GM19193 (cell line): Measurements from ENCODE around the gene ABR.

Experiments used
- POLR2A ChIP-seq: IDR thresholded peaks from 4 replicates; pipeline ENCODE4 v1.6.1; 2011; ENCODE audit not compliant: insufficient read depth, insufficient read length; ENCODE audit errors: extremely low read depth

ABR gene

DNA sequence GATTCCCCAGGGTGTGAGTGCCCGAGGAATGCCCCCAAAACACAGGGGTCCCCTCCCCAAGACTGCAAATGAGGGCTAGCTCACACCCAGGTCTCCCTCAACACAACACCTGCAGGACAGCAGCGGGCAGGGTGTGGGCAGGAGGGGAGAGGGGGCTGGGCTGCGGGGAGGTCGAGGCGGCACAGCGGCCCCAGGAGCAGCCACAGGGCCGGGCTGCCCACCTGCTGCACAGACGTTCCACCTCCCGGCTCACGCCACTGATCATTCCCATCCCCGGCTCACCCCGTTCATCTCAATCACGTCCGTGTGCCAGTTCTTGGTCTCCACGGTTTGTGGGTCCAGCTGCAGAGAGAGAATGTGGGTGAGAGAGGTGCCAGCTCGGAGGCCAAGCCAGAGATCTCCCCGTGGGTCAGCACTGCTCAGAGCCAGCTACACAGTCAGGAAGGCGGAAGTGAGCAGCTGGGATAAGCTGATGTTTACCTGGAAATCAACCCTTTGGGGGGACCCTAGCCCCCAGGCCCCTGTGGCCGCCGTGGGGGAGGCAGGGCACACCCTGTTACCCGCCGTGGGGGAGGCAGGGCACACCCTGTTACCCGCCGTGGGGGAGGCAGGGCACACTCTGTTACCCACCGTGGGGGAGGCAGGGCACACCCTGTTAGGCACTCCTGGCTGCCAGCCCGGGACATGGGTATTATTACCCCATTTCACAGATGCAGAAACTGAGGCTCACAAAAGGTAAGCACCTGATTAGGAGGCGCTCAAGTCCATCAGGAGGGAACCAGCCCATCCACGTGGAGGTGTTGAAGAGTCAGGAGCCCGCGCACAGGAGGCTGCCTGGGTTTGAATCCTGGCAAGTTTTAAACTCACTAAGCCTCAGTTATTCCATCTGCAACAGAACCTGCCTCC lies 166.7 kb downstream of the ABR start:
- no peak for TF ChIP-seq POLR2A

DNA sequence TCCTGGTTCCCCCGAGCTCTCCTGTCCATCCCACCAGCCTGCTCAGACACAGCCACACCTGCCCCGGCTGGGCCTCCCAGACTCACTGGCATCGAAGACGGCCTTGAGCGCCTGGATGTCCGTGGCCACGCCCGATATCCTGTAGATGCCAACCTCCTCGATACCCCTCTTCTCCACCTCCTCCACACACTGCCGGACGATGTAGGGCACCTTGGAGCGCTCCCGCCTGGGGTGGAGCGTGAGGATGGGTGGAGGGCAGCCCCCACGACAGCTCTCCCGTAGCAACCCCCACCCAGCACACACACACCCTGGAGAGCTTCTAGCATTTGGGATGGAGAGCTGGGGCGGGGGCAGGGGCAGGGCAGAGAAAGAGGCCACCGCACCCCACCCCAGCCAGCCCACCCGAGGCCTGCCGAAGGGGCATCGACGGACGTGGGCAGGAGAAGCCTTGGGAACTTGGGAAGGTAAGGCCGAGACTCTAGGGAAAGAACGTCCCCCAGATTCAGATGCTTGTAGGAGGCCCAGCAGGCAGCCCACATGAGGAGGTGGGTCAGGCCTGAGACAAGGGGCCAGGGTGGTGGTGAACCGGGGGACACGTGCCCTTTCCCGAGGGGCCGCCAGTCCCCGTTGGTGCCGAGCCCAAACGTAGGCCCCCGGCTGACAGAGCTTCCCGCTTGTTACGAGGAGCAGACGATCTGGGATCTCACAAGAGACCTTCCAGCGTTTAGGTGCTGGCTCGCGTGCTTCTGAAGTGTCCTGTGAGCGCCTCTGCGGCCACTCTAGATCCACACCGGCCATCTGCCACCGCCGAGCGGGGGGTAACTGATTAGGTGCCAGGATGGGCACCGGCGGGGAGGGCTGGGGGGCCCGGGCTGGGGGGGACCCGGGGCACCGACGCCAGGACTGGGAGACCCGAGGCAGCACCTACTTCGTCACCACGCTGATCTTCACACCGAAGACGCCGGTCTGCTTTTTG lies 167.7 kb downstream of the ABR start:
- no peak for TF ChIP-seq POLR2A

DNA sequence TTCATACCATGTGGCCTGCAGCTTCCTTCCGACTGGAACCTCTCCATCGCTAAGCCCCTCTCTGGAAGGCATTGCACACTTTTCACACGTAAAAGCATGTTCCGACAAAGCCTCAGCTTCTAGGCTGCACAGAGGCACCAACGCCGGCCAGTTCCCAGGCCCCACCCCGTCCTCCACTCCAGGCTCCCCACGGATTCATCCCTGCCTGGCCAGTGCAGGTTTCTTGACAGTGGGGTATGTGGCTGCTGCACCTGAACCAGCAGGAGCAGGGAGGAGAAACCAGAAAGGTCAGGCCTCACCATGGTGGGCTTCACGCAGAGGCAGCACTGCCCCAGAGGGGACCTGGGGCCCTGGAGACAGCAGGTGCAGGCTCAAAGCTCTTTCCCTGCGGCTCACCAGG lies 168.6 kb downstream of the ABR start:
- TF ChIP-seq POLR2A = no peak

DNA sequence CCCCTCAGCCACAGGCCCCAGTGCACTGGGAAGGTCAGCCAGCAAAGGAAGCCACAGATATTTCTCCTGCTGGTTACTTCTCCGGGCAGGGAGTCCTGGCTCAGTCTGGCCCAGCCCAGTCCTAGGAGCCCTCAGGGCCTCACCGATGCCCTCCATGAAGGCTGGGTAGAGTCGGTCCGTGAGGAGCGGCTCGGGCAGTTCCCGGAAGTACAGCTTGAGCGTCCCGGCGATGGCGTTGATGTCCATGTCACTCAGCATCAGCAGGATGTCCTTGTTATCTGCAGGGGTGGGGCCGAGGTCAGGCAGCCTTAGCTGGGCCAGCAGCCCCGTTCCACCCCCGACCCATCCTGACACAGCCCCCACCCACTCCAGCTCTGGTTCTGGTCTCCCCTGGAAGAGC lies 169.2 kb downstream of the ABR start:
- no peak for TF ChIP-seq POLR2A

DNA sequence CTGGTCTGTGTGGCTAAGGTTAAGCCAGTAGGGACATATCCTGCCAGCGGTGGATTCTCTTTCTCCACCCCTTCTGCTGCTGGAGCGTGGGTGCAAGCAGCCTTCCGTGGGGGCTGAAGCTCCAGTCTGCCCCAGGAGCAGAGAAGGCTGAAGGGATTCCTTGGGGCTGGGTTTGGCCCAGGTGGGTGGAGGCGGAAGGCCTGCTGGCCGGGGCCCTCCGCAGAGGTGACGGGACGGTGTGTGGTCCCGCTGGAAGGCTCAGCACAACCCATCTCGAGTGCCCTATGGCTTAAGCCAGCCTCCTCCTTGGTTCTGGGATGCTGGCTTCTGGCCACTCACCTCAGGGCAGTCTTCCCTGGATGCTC lies 169.7 kb downstream of the ABR start:
- no peak for TF ChIP-seq POLR2A

DNA sequence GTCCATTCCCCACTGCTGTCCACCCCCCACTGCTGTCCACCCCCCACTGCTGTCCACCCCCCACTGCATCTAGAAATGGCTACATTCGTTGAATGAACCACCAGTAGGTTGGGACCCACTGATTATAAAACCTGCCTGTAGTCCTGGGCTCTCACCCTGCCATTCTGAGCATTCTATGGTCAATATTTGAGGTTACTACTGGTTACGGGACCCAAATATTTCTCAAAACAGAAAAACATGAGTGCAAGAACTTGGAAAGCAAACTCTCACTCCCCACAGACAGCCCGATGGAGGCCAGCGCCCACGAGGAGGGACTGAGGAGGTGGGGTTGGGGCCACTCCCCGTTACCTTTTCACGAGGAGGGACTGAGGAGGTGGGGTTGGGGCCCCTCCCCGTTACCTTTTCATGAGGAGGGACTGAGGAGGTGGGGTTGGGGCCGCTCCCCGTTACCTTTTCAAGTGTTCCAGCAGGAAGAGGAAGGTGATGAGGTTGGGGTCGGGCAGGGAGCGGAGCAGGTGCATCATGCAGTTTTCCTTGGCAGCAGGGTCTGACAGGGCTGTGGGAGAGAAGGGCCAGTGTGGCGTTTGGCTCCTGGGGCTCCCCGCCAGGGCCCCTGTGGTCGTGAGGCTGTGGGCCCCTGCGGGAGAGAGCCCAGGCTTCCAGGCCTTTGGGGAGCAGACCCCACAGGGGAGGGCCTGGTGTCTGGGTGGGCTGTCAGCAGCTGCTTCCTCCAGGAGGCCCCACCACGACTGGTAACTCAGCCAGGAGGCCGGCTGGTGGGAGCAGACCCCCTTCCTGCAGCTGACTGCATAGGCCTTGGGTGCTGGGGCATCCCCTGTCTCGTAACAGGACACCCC lies 170.3 kb downstream of the ABR start:
- no peak for TF ChIP-seq POLR2A

DNA sequence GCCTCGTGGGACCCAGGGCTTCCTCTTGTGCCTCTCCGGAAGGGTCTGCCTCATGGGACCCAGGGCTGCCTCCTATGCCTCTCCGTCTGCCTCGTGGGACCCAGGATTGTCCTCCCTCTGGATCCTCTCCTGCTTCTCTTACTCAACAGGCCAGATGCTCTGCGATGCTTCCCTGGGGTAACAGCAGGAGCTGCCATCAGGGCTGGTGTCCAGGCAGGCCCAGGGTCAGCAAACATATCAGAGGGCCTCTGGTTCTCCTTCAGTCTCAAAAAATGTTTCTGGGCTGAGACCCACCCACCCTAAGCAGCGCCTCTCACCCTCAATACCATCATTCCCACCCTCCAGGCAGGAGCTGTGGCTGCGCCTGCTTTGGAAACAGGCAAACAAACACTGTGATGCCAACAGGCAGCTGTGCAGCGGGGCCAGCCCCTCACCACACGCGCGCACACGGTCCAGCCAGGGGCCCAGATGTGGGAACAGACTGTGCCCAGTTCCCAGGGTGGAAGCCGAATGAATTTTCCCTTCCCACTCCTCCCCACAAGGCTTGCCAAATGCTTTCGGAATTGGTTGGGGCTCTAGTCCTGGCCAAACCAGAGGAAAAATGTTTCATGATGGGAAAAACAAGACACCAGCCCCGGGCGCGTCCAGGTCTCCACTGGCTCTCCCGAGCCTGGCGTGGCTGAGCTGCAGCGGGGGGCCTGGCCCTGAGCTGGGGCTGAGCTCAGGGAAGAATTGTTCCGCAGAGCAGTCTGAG lies 171.6 kb downstream of the ABR start:
- no peak for TF ChIP-seq POLR2A

DNA sequence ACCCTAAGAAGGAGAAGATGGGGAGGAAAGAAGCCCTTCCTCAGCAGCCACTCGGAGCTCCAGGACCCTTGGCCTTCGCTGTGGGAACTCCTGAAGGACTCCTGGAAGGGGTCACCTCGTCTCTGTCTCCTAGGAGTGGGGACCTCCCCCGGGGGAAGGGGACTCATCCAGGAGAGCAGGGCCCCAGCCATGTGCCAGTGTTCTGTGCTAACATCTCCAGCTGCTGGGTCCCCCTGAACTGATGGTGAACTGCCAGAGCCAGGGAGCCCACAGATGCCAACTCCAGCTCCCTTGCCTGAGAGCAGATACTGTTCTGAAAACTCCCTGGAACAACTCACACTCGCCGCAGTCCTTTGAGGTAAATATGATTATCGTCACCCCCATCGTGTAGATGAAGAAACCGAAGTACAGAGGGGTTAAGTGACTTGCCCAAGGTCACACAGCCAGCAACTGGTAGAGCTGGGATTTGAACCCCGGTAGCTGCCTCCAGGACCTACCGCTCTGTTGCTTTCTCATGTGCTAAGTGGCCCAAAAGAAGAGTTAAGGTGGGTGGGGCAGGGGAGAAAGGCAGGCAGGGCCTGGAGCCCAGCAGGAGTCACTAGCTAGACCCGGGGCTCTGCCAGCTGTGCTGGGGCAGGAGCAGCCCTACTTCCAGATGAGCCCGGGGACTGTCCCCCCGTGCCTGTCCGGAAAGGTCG lies 172.3 kb downstream of the ABR start:
- TF ChIP-seq POLR2A = no peak

DNA sequence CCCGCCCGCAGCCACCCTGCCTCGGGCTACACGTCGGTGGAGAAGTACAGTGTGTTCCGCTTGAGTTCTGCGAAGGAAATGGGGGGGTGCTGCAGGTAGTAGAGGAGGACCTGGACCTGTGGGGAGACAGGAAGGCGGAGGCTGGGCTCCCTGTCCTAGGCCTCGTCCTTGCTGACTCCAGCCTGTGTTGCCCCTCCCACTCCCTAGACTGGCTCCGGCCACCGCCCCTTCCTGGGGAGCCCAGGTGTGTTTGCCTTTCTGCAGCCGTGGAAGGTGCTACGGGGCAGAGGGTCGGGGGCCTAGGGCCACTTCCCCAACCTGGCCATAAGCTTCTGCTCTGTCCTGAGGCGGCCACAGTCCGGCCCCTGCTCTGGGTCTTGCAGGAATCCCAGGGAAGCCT lies 173.7 kb downstream of the ABR start:
- no peak for TF ChIP-seq POLR2A

DNA sequence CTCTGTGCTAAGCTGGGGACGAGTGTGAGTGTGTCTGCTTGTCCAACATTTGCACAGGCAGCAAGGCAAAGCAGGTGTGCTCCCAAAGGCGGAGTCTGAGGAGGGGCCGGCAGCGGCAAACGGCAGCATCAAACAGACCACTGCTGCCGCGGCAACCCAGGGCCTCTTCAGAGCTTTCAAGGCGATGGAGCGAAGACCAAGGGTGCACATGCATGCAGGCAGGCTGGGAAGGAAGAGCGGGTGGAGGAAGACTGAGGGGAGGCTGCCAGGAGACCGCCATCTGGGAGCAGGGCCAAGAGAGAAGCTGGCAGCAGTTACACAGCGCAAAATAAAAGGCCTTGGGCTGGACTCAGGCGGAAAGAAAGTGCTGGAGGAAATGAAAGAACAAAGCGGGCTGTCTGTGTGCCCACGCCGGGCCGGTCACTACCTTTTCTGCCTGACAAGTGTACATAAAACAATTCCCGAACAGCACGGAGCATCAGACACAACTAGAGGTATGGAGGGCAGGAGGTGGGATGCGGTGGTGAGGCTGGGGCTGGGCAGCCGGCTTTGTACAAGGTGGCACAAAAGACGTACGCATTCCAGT lies 174.3 kb downstream of the ABR start:
- TF ChIP-seq POLR2A = no peak

DNA sequence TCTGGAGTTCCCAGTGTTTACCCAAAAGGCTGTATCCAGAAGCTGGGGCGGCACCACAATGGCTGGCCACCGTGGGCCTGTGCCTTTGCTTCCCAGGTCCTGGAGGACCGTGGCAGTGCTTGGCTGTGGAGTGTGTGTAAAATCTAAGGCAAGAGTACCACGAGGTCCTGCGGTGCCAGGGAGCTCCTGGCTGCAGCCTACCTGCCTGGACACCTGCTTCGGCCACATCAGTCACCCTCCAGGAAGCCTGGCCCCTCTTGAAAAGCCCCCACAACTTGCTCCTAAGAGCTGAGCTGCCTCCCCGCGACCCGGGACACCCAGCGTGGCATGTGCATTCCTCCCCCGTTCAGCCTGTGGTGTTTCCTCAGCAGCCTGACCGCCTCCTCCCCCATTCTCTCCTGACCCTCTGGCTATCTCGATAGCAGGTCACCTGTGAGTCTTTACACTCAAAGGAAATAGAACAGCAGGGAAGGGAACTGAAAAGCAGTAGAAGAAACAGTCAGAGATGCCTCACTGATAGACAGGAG lies 174.9 kb downstream of the ABR start:
- no peak for TF ChIP-seq POLR2A

DNA sequence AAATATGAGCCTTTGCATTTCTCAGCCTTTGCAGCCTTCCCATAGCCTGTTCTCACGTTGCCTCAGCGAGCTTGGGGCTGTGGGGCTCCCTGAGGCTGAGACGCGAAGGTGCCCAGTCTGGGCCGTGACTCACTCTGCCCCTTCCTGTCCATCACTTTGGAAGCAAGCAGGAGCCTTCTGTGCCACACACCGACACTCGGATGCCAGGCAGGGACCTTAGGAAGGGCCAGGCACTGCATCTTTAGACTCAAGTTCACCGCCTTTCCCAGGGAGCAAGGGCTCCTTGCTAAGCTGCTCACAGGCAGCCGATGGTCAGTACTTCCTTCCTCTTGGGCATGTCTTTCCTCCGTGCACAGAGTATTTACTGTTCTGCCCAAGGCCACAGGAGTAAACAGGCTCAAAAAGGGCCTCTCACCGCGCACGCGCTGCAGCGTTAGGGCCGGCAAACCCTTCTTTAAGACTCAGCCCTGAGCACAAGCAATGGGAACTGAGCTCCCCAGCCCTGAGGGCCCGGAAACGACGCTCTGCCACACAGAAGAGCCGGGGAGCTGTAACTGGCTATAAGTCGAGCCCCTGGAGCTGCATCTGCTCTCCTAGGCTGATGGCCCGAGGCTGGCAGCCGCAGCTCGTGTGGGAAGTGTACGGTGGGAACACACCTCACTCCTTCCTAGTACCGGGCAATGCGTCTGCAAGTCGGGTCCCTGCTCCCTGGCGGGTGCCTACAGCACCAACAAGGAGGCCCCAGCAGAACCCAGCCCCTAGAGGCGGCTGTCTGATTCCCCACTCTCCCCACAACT lies 175.6 kb downstream of the ABR start:
- no peak for TF ChIP-seq POLR2A
